ES-I3 (cell line): ENCODE results near the gene TMEM134.
"Not testable (repeated sequence)": the region's sequence is repeated elsewhere in the genome, so short reads cannot be mapped to it uniquely, and the experiment has no call there.

Experiments used
- H3K36me3 ChIP-seq: 2 replicates; pipeline ENCODE4 v1.6.1; 2013; ENCODE audit warnings: mild to moderate bottlenecking, low read length, control low read depth, moderate library complexity; ENCODE audit not compliant: insufficient read depth
- H3K4me1 ChIP-seq: 2 replicates; pipeline ENCODE4 v1.6.1; 2013; ENCODE audit warnings: mild to moderate bottlenecking, control low read depth, low read length; ENCODE audit not compliant: insufficient read depth
- H3K9ac ChIP-seq: 2 replicates; pipeline ENCODE4 v1.6.1; 2013; ENCODE audit warnings: low read depth, mild to moderate bottlenecking, low read length, moderate library complexity
- H3K9me3 ChIP-seq: 2 replicates; pipeline ENCODE4 v1.6.1; 2013; ENCODE audit warnings: mild to moderate bottlenecking, low read length, moderate library complexity; ENCODE audit not compliant: control insufficient read depth, insufficient read depth

The TMEM134 gene

DNA sequence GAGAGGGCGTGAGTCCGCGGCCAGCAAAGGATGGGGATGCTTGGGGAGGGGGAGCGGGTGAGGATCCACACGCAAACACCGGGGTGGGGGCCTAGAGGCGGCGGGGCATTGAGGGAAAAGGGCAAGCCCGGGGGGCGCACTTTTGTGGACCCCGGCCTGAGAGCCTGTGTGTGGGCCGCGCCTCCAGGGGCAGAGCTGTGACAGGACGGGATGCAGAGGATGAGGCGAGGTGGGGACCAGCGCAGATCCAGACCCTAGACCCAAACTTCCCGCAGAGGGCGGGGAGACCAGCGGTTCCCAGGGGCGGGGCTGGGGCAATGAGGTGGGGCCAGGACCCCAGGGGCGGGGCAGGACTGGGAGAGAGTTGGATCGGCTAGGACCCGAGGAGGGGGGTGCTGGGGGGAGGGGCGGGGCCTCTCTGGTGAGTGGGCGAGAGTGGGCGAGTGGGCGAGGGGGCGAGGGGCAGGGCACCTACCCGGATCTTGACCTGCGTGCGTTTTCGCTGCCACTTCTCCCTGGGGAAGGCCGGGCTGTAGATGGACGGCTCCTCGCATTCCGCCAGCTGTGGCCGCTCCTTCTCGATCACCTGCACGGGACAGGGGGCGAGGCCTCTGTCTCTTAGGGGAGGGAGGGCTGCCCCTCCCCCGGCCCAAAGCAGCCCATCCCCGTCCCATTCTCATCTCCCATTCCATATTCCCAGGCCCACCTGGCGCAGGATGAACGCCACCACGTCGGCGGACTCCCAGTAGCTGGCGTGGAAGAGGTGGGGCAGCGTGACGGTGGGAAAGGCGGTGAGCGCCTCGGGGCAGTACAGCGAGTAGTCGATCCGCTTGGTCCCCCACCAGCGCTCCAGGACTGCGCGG lies 25.6 kb upstream of the TMEM134 start:
- no peak overlapping the region for H3K9ac ChIP-seq
- no peaks in the 10 kb centered on the region; the same call in none of the 2 replicates for H3K36me3 ChIP-seq
- no peaks in the 10 kb centered on the region for H3K9me3 ChIP-seq
- H3K4me1 ChIP-seq, result no peaks in the 10 kb centered on the region

DNA sequence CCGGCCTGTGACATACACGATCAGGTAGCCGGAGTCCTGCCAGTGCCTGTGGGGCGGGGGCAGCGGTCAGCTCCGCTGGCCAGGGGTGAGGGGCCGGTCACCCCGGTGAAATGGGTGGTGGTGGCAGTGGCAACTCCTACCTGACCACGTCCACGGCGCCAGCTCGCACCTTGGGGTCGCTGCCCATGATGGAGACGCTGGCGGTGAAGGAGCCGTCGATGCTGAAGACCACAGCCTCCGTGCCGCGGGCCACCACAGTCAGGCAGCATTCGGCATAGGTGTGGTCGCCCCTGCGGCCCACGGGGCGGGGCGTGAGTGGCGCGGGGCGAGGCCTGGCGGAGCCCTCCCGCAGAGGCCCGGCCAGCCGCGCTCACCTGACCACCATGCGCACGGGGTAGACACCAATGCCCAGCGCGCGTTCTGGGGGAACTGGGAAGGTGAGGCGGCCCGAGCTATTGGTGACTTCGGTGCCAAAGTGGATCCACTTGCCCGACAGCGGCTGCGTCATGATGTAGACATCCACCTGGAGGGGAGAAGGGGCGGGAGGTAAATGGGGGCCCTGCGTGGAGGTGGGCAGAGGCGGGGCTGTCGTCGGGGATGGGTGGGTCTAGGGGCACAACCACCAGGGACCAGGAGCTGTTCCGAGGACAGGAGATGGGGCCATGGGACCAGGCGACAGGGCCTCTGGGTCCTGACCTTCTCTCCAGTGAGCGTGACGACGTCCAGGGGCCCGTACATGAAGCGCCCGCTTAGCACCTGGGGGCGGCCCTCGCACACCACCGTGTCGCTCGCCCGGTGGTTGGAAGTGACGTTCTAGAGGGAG lies 24.7 kb upstream of the TMEM134 start:
- H3K9me3 ChIP-seq, result no peaks in the 10 kb centered on the region
- H3K9ac ChIP-seq, result no peak overlapping the region
- no peaks in the 10 kb centered on the region for H3K4me1 ChIP-seq
- no peaks in the 10 kb centered on the region; the same call in none of the 2 replicates for H3K36me3 ChIP-seq

DNA sequence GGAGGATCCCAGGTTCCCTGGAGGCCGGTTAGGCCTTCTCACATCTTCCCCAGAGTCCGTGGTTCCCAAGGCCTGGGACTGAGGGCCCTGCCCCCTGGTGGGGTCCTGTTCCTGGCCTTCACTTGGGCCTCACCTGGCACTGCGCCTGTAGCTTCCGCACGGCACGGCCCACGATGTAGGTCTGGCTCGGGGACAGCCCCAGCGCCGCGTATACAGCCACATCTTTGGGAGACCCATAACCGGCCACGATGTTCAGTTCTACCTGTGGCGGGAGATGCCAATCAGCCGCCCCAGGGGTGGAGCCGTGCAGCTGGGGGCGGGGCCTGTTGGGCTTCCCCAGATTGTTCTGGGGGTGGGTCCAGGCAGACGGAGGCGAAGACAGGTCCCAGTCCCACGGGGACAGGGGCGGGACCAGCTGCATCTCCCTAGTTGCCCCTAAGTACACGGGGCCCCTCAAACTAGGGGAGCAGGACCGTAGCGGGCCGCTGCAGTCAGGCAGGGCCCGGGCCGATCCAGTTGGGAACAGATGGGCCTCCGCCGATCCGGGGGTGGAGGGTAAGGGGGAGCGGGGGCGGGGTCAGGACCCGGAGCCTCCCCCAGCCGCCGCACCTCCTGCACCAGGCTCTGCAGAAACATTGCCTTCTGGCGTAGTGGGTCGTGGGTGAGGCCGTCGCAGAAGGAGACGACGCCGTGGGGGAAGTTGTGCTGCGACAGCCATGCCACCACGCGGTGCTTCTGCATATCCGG lies 23.9 kb upstream of the TMEM134 start:
- Histone ChIP-seq H3K9ac (no peak overlapping the region), H3K9me3 (no peaks in the 10 kb centered on the region), H3K36me3 (no peaks in the 10 kb centered on the region; the same call in none of the 2 replicates), H3K4me1 (no peaks in the 10 kb centered on the region)

DNA sequence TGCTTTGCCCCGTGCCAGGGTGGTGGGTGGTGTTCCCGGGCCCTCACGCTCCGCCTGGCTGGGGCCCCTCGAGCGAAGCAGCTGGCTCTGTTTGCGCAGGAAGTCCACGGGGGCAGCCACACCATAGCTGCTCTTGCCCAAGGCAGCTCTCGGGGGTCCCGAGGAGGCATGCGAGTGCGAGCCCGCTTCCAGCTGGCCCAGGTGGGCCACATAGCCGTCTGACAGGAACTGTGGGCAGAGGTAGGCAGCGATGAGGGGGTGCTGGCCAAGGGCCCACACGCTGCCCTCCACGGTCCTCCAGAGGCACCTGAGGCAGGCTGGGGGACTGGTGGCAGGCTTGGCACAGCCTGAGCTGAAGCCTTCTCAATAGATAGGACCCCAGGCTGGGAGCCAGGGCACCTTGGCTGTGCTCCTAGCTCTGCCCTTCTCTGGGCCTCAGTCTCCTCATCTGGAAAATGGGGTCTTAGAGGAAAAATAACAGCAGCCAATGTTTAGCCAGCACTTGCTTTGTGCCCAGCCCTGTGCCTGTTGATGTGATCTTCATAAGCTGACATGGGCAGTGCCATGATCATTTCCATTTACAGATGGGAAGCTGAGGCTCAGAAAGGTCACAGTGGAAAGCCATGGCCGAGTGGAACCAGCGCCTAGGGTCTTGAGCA lies 23.1 kb upstream of the TMEM134 start:
- H3K9ac ChIP-seq, result no peak overlapping the region
- H3K36me3 ChIP-seq, result no peaks in the 10 kb centered on the region; the same call in none of the 2 replicates

DNA sequence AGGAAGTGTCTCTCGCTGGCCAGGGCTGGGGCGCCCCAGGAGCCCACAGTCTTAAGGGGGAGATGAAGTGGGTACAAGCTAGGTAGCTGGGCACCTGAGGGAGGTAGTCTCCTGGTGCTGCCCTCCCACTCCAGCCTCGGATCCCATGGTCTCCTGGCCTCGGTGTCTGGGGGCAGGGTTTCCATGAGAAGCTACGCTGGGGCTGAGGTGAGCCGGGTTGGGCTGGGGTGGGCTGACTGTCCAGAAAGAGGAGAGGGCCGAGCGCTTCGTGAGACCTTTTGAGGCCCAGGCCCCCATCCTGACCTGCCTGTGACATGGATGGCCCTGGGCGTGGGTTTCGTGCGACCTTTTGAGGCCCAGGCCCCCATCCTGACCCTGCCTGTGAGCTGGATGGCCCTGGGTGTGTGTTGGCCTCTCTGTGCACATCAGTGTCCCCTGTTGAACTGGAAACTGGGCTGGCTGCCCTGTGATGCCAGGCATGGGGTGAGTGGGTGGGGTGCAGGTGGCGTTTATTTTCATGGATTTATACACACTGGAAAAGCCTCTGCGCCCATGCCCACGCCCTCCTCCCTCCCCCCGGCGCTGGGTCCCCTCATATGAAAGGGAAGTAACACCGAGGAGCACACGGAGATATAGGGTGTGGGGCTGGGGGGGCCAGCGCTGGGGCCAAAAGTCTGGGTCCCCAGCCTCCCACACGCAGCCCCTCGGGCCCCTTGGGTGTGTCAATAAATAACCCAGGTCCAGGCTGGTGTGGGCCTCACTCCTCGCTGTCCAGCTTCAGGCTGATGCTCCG lies 22.4 kb upstream of the TMEM134 start:
- Histone ChIP-seq H3K9ac (no peak overlapping the region), H3K9me3 (no peaks in the 10 kb centered on the region), H3K36me3 (no peaks in the 10 kb centered on the region; the same call in none of the 2 replicates), H3K4me1 (no peaks in the 10 kb centered on the region)

More for the DNA sequence above, 23.1 kb upstream of the TMEM134 start:
- Histone ChIP-seq H3K4me1 (no peaks in the 10 kb centered on the region), H3K9me3 (no peaks in the 10 kb centered on the region)

DNA sequence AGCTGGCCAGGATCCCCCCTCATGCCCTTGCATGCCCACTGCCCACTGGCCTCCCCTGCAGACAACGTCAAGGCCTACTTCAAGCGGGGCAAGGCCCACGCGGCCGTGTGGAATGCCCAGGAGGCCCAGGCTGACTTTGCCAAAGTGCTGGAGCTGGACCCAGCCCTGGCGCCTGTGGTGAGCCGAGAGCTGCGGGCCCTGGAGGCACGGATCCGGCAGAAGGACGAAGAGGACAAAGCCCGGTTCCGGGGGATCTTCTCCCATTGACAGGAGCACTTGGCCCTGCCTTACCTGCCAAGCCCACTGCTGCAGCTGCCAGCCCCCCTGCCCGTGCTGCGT lies 21.6 kb upstream of the TMEM134 start:
- no peaks in the 10 kb centered on the region for H3K9me3 ChIP-seq
- H3K9ac ChIP-seq, result no peak overlapping the region
- H3K36me3 ChIP-seq, result no peaks in the 10 kb centered on the region; the same call in none of the 2 replicates
- H3K4me1 ChIP-seq, result 0 out of 2 replicates have a peak, but pooled peaks cover 3% of the 10 kb centered on the region

DNA sequence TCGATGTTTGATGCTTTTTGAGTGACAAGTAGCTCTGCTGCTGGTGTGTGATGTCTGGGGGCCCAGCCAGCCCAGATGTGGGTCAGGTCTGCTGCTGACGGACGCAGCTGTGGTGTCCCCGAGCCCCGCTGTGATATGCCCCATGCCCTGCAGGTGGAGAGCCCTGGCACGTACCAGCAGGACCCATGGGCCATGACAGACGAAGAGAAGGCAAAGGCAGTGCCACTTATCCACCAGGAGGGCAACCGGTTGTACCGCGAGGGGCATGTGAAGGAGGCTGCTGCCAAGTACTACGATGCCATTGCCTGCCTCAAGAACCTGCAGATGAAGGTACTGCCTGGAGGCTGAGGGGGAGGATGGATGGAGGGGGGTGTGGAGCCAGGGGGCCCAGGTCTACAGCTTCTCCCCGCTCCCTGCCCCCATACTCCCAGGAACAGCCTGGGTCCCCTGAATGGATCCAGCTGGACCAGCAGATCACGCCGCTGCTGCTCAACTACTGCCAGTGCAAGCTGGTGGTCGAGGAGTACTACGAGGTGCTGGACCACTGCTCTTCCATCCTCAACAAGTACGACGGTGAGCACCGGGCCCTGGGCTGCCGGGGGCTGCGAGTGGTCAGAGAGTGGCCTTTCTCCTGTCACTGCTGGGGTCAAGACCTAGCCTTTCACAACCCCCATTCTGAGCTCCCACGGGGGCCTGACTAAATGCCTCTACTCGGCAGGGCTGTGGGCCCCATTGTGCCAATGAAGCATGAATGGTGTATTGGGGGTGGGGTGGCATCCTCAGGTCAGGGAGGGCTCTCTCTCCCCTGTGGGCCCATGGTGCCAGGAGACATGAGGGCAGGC lies 21.1 kb upstream of the TMEM134 start:
- Histone ChIP-seq H3K9me3 (no peaks in the 10 kb centered on the region), H3K9ac (no peak overlapping the region), H3K36me3 (no peaks in the 10 kb centered on the region), H3K4me1 (0 out of 2 replicates have a peak, but pooled peaks cover 3% of the 10 kb centered on the region)

DNA sequence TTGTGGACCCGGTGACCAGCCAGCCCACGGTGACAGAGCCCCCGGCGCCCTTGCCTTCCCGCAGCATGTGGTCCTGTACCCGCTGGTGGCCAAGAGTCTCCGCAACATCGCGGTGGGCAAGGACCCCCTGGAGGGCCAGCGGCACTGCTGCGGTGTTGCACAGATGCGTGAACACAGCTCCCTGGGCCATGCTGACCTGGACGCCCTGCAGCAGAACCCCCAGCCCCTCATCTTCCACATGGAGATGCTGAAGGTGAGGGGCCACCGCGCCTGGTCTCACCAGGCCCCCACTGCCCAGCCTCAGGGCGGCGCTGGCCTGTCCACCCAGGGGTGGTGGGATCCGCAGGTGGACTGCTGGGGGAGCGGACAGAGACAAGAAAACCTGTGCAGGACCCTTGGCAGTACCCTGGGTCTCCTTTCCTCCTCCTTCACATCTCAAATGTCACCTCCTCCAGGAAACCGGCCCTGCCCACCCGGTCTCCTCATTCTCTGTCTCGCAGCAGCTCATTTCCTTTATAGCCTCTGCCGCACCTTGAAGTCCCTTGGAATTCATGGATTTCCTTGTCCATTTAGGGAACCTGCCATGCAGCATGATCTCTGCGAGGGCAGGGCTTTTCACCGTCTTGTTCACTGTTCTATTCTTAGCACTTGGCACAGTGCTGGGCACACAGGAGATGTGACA lies 20.3 kb upstream of the TMEM134 start:
- H3K9me3 ChIP-seq, result no peaks in the 10 kb centered on the region
- no peaks in the 10 kb centered on the region for H3K36me3 ChIP-seq
- 0 out of 2 replicates have a peak, but pooled peaks cover 3% of the 10 kb centered on the region for H3K4me1 ChIP-seq
- no peak overlapping the region for H3K9ac ChIP-seq

DNA sequence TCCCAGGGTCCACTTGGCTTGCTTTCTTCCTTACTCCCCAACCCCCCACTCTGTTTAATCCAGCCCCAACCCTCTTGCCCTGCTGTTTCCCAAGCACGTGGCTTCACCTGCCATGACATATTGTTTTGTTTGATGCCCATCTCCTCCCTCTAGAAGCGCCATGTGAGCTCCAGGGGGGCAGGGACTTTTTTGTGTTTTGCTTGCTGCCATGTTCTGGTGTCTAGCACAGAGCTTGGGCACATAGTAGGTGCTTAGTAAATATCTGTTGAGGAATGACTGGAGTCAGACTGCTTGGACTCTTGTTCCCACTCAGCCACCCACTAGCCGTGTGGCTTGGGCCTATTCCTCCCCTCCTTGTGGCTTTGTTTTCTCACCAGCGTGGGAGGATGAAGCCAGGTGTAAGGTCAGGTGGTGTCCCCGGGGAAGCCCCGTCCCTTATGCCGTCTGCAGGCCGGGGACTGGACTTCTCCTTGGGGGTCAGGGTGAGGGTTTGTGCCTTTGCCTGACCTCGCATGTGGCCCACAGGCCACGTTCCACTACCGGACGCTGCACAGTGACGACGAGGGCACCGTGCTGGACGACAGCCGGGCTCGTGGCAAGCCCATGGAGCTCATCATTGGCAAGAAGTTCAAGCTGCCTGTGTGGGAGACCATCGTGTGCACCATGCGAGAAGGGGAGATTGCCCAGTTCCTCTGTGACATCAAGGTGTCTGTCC lies 17.6 kb upstream of the TMEM134 start:
- no peaks in the 10 kb centered on the region for H3K9me3 ChIP-seq

DNA sequence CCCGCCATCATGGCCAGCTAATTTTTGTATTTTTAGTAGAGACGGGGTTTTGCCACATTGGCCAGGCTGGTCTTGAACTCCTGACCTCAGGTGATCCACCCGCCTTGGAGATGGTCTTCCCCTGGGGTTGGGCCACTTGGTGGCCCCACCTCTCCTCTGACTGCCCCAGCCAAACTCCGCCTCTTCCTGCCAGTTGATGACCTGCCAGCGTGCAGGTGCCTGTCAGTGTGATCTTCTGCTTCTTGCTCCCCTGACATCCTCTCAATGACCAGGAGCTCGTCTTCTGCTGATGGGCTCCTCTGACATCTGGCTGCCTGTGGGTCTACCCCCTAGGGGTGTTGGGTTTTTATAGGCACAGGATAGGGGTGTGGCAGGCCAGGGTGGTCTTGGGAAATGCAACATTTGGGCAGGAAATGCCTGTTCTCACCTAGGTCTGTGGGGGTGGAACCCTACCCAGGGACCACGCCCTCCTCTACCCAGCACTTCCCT lies 16.9 kb upstream of the TMEM134 start:
- not testable (repeated sequence) for H3K4me1 ChIP-seq, H3K36me3 ChIP-seq, H3K9ac ChIP-seq, H3K9me3 ChIP-seq

More for the DNA sequence above, 17.6 kb upstream of the TMEM134 start:
- no peak overlapping the region for H3K9ac ChIP-seq
- no peaks in the 10 kb centered on the region for H3K36me3 ChIP-seq
- H3K4me1 ChIP-seq, result 0 out of 2 replicates have a peak, but pooled peaks cover 3% of the 10 kb centered on the region

DNA sequence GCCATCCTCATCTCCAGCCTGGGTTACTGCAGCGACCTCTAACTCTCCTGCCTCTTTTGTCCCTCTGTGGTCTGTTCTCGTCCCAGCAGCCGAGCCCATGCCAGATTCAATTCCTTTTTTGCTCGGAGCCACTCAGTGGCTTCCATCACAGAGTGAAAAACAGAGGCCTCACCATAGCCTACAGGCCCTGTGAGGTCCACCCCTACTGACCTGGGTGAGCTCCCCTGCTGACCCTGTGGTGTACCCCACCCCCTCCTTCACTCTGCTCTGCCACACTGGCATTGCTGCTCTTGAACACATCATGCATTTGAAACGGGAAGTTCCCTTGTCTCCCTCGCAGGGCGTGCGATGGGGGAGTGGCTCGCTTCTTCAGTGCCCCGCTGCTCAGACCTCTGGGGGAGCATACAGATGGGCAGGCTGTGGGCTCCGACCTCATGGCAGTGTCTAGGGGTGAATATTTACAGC lies 15.8 kb upstream of the TMEM134 start:
- 0 out of 2 replicates have a peak, but pooled peaks cover 3% of the 10 kb centered on the region for H3K4me1 ChIP-seq
- no peaks in the 10 kb centered on the region for H3K9me3 ChIP-seq
- no peaks in the 10 kb centered on the region for H3K36me3 ChIP-seq
- H3K9ac ChIP-seq, result no peak overlapping the region
